Muscle of arm (tissue), 12 donors: ENCODE results near the gene WNK3. TPM values are rescaled to one million over a fixed set of nuclear protein-coding genes. Genes with fewer than 3 reads are reported as not detected.
A peak's percentile ranks its signal among the peaks of the same experiment; 100 is the strongest.

Experiments used
- DNase-seq: peaks from one replicate; pipeline ENCODE4 v3.0.0-alpha.2; 2013
- polyA plus RNA-seq, 12 donors: library from polyadenylated mRNA; unstranded; fragments of 120-200 nt; gene quantifications; one replicate each; pipeline ENCODE4 v1.2.1, GENCODE V29; 2013; ENCODE audit not compliant: insufficient read length in 12 of 12

The WNK3 gene
- polyA plus RNA-seq, 12 donors: 2.1 to 4.0 (median 2.4) TPM; not detected in 1

GRCh38 chrX:54246866-54247265 lies 111.0 kb downstream of the WNK3 start:
- DNase-seq: no peak

- no peak for DNase-seq
These were observed 119.3 kb downstream of the WNK3 start for GRCh38 chrX:54238588-54238987.

- no peak for DNase-seq
These were observed 120.8 kb downstream of the WNK3 start for GRCh38 chrX:54237014-54237413.

- DNase-seq: no peak
These were observed 127.3 kb downstream of the WNK3 start for GRCh38 chrX:54230435-54231148.

GRCh38 chrX:54223581-54223980 lies 134.3 kb downstream of the WNK3 start:
- DNase-seq: no peak

- no peak for DNase-seq
These were observed 144.2 kb downstream of the WNK3 start for GRCh38 chrX:54213603-54214002.

- DNase-seq: no peak
These were observed 149.3 kb downstream of the WNK3 start for GRCh38 chrX:54208531-54208930.

GRCh38 chrX:54198262-54198661 lies 159.6 kb downstream of the WNK3 start:
- no peak for DNase-seq

- DNase-seq: no peak
These were observed 162.8 kb downstream of the WNK3 start for GRCh38 chrX:54194982-54195588.

- no peak for DNase-seq
These were observed 164.6 kb downstream of the WNK3 start for GRCh38 chrX:54193085-54193821.

GRCh38 chrX:54184474-54184873 lies 173.4 kb downstream of the WNK3 start:
- no peak for DNase-seq

- peak; percentile 81 for DNase-seq
These were observed 174.8 kb downstream of the WNK3 start, which contains the start of gene FAM120C for GRCh38 chrX:54182864-54183613. TSS of gene FAM120C (minus strand) at chrX:54183254. CDS start at chrX:54183198, 56 bp downstream.

- DNase-seq: no peak
These were observed 175.5 kb downstream of the WNK3 start for GRCh38 chrX:54182194-54182863.

- DNase-seq: peak; percentile 25
These were observed 176.5 kb downstream of the WNK3 start for GRCh38 chrX:54181202-54181953.

- DNase-seq: no peak
These were observed 177.4 kb downstream of the WNK3 start for GRCh38 chrX:54180403-54180802.

GRCh38 chrX:54178100-54178940 lies 179.5 kb downstream of the WNK3 start:
- no peak for DNase-seq

- DNase-seq: no peak
These were observed 180.5 kb downstream of the WNK3 start for GRCh38 chrX:54177306-54177705.

GRCh38 chrX:54173791-54174190 lies 184.1 kb downstream of the WNK3 start:
- no peak for DNase-seq

GRCh38 chrX:54172455-54172854 lies 185.4 kb downstream of the WNK3 start:
- DNase-seq: no peak
